ENCODE measurements around the gene SAMD8. TPM values are rescaled to one million over a fixed set of nuclear protein-coding genes. Genes with fewer than 3 reads are reported as not detected.
"Not testable (repeated sequence)": the region's sequence is repeated elsewhere in the genome, so short reads cannot be mapped to it uniquely, and the experiment has no call there.

SAMD8 gene
- total RNA-seq, 1 experiment from 2014 or later, result 17.1 TPM

DNA sequence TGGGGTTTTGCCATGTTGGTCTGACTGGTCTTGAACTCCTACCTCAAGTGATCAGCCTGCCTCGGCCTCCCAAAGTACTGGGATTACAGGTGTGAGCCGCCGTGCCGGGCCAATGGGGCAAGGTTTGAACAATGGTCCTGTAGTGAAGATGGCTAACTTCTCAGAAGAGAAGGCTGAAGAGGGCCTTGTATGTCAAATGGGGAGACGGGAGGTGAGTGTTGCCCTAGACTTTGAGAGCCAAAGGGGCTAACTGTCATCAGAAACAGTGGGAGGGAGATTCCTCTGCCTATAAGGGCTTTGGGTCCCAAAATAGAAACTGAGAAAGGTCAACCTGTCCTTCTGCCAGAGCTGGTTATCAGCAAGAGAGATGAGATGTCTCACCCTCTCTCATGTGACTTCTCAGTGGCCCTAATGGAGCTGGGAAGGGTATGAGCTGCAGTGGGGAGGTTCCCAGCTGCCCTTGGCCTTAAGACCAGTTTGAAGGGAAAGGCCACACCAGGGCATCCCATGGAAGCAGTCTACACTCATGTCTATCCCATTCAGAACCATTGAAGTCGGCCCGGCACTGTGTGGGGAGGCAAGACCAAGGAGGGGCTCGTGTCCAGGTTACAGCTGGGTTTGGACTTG lies 1.3 kb upstream of the SAMD8 start:
- BruUV-seq (replicated peaks), result no TSS peak
- CTCF ChIA-PET, result no interaction called here
- H3K4me1 ChIP-seq (ENCODE audit: insufficient read depth, low read length, poor library complexity, severe bottlenecking), result peaks cover 6% of the 10 kb centered on the region
- H3K4me3 ChIP-seq (ENCODE audit: low read depth, low read length, poor library complexity, severe bottlenecking), result peak overlapping the region; percentile 98
- POLR2A ChIA-PET (ENCODE audit: low non-redundant PET), result no interaction called here
- H3K36me3 ChIP-seq (ENCODE audit: insufficient read depth, low read length, poor library complexity, severe bottlenecking), result no peaks in the 10 kb centered on the region
- intact Hi-C loops (cut with micrococcal nuclease; ENCODE audit: unreplicated experiment), result loop anchor here (10.0 kb wide), 1 partner anchor 125 kb away; the partner anchor contains the start of gene COMTD1
- H3K9me3 ChIP-seq (ENCODE audit: low read depth, low read length, poor library complexity, severe bottlenecking), result no peaks in the 10 kb centered on the region
- no peak for DNase-seq (ENCODE audit: low spot score)
- no peaks in the 10 kb centered on the region for H3K27me3 ChIP-seq (replicated peaks; ENCODE audit: insufficient read depth, low read depth, low read length, poor library complexity)
- TF ChIP-seq, protein P1, sequence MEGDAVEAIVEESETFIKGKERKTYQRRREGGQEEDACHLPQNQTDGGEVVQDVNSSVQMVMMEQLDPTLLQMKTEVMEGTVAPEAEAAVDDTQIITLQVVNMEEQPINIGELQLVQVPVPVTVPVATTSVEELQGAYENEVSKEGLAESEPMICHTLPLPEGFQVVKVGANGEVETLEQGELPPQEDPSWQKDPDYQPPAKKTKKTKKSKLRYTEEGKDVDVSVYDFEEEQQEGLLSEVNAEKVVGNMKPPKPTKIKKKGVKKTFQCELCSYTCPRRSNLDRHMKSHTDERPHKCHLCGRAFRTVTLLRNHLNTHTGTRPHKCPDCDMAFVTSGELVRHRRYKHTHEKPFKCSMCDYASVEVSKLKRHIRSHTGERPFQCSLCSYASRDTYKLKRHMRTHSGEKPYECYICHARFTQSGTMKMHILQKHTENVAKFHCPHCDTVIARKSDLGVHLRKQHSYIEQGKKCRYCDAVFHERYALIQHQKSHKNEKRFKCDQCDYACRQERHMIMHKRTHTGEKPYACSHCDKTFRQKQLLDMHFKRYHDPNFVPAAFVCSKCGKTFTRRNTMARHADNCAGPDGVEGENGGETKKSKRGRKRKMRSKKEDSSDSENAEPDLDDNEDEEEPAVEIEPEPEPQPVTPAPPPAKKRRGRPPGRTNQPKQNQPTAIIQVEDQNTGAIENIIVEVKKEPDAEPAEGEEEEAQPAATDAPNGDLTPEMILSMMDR (conservative IDR thresholded peaks at IDR 0.05; ENCODE audit: low read depth, low read length), result no peak
- no peak for TF ChIP-seq EZH2 (IDR thresholded peaks at IDR 0.05; ENCODE audit: borderline replicate concordance, low read depth, low read length, poor library complexity, severe bottlenecking)
- H3K27ac ChIP-seq (ENCODE audit: low read depth, low read length, poor library complexity, severe bottlenecking), result peak overlapping the region; percentile 92

- H3K36me3 ChIP-seq (ENCODE audit: insufficient read depth, low read length, poor library complexity, severe bottlenecking), result no peaks in the 10 kb centered on the region
- peak; percentile 68 for DNase-seq (ENCODE audit: low spot score)
- TF ChIP-seq, protein P1 (conservative IDR thresholded peaks at IDR 0.05; ENCODE audit: low read depth, low read length), result no peak
- TF ChIP-seq EZH2 (IDR thresholded peaks at IDR 0.05; ENCODE audit: borderline replicate concordance, low read depth, low read length, poor library complexity, severe bottlenecking), result no peak
- H3K27me3 ChIP-seq (replicated peaks; ENCODE audit: insufficient read depth, low read depth, low read length, poor library complexity), result no peaks in the 10 kb centered on the region
- ChIA-PET CTCF (interaction anchor here (0.7 kb wide), 1 partner anchor 36 kb away, joined by 4 read pairs; no protein-coding TSS in a partner anchor), POLR2A (ENCODE audit: low non-redundant PET) (no interaction called here)
- no peaks in the 10 kb centered on the region for H3K9me3 ChIP-seq (ENCODE audit: low read depth, low read length, poor library complexity, severe bottlenecking)
- intact Hi-C loops (cut with micrococcal nuclease; ENCODE audit: unreplicated experiment), result loop anchor here (10.0 kb wide), 1 partner anchor 123 kb away; the partner anchor contains the start of gene COMTD1
- H3K4me3 ChIP-seq (ENCODE audit: low read depth, low read length, poor library complexity, severe bottlenecking), result peak overlapping the region; percentile 98
- BruUV-seq (replicated peaks), result no TSS peak
- peaks cover 6% of the 10 kb centered on the region for H3K4me1 ChIP-seq (ENCODE audit: insufficient read depth, low read length, poor library complexity, severe bottlenecking)
- H3K27ac ChIP-seq (ENCODE audit: low read depth, low read length, poor library complexity, severe bottlenecking), result peak overlapping the region; percentile 92
Measured at GRCh38 chr10:75111907-75112679, 637 bp downstream of the SAMD8 start.

DNA sequence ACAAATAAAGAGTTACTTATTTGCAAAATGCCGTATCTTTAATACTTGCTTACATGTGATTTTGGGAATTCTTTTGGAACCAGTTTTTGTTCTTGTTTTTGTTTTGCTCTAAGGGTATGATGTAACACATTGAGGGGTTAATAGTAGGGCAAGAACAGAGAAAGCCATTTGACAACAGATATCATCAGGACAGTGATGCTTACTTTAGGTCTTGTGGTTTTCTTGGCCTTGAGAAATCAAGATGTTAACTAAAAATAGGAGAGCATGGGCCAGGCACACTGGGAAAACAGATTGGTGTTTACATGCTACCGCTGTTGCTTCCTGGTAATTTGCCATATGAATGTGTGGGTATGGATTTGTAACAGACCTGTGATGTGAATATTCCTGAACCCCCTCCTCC lies 3.7 kb downstream of the SAMD8 start:
- intact Hi-C loops (cut with micrococcal nuclease; ENCODE audit: unreplicated experiment), result loop anchor here (10.0 kb wide), 1 partner anchor 120 kb away; the partner anchor contains the start of gene COMTD1
- CTCF ChIA-PET, result no interaction called here

DNA sequence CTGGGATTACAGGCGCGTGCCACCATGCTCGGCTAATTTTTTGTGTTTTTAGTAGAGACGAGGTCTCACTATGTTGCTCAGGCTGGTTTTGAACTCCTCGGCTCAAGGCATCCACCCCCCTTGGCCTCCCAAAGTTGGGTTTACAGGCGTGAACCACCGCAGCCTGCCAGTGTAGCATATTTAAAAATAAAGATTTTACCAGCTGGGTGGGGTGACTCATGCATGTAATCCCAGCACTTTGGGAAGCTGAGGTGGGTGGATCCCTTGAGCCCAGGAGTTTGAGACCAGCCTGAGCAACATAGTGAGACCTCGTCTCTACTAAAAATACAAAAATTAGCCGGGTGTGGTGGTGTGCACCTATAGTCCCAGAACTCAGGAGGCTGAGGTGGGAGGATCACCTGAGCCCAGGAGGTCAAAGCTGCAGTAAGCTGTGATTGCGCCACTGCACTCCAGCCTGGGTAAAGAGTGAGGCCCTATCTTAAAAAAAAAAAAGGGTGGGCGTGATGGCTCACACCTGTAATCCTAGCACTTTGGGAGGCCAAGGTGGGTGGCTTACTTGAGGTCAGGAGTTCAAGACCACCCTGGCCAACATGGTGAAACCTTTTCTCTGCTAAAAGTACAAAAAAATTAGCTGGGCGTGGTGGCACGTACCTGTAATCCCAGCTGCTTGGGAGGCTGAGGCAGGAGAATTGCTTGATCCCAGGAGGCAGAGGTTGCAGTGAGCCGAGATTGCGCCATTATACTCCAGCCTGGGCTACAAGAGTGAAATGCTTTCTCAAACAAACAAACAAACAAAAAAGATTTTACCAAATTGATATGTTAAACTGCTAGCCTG lies 5.7 kb downstream of the SAMD8 start:
- H3K4me3 ChIP-seq (ENCODE audit: low read depth, low read length, poor library complexity, severe bottlenecking); H3K36me3 ChIP-seq (ENCODE audit: insufficient read depth, low read length, poor library complexity, severe bottlenecking); H3K4me1 ChIP-seq (ENCODE audit: insufficient read depth, low read length, poor library complexity, severe bottlenecking); H3K9me3 ChIP-seq (ENCODE audit: low read depth, low read length, poor library complexity, severe bottlenecking); BruUV-seq (replicated peaks); POLR2A ChIA-PET (ENCODE audit: low non-redundant PET); H3K27ac ChIP-seq (ENCODE audit: low read depth, low read length, poor library complexity, severe bottlenecking); H3K27me3 ChIP-seq (replicated peaks; ENCODE audit: insufficient read depth, low read depth, low read length, poor library complexity); CTCF ChIA-PET: not testable (repeated sequence)
- peak; percentile 33 for DNase-seq (ENCODE audit: low spot score)
- intact Hi-C loops (cut with micrococcal nuclease; ENCODE audit: unreplicated experiment), result loop anchor here (10.0 kb wide), 1 partner anchor 118 kb away; the partner anchor contains the start of gene COMTD1

More for the DNA sequence above, 3.7 kb downstream of the SAMD8 start:
- Histone ChIP-seq H3K27ac (ENCODE audit: low read depth, low read length, poor library complexity, severe bottlenecking) (no peak overlapping the region), H3K27me3 (replicated peaks; ENCODE audit: insufficient read depth, low read depth, low read length, poor library complexity) (no peaks in the 10 kb centered on the region), H3K4me3 (ENCODE audit: low read depth, low read length, poor library complexity, severe bottlenecking) (no peak overlapping the region), H3K36me3 (ENCODE audit: insufficient read depth, low read length, poor library complexity, severe bottlenecking) (no peaks in the 10 kb centered on the region), H3K9me3 (ENCODE audit: low read depth, low read length, poor library complexity, severe bottlenecking) (no peaks in the 10 kb centered on the region), H3K4me1 (ENCODE audit: insufficient read depth, low read length, poor library complexity, severe bottlenecking) (peaks cover 8% of the 10 kb centered on the region)
- no TSS peak for BruUV-seq (replicated peaks)
- TF ChIP-seq, protein P1 (conservative IDR thresholded peaks at IDR 0.05; ENCODE audit: low read depth, low read length), result no peak
- TF ChIP-seq EZH2 (IDR thresholded peaks at IDR 0.05; ENCODE audit: borderline replicate concordance, low read depth, low read length, poor library complexity, severe bottlenecking), result no peak
- POLR2A ChIA-PET (ENCODE audit: low non-redundant PET), result interaction anchor here (0.6 kb wide), 1 partner anchor 964 kb away, joined by 3 read pairs; the partner anchor contains the start of gene AP3M1
- DNase-seq (ENCODE audit: low spot score), result no peak
